SHP77 (cell line): Measurements from ENCODE around the gene FEZF2.

Source experiments
- DNase-seq, 2 experiments: peaks; one replicate each; lab custom pipeline; 2025; lab: John Stamatoyannopoulos, UW

The FEZF2 gene

DNA sequence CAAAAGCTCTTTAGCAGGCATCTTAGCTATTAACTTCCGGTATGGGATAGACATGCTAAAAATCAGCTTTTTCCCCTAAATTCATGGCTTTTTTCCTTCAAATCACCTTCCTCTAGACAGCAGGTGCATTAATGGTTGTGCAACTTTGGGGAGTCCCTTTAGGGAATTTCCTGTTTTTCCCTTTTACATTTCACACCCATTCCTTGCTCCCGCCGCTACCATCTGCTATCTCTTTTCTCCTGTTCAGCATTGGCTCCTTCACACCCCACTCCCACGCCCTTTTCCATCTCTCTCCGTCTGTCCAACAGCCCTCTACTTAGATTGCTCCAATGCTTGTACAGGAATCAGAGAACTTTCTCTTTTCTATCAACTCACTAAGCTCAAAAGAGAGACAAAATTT, 43.4 kb downstream of the FEZF2 start:
- no peak for DNase-seq

DNA sequence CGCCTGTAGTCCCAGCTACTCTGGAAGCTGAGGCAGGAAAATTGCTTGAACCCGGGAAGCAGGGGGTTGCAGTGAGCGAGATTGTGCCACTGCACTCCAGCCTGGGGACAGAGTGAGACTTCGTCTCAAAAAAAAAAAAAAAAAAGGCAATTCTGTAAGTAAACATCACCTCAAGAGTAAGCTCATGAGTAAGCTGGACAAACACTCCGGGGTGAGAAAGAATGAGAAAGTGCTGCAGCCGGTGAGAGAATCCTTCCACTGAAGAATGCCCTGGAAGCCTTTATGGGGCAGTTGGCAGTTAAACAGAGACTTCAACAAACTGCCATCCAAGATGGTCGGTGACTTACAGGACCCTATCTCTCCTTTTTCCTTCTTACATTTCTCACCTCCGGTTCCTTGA, 47.5 kb downstream of the FEZF2 start:
- DNase-seq: no peak

DNA sequence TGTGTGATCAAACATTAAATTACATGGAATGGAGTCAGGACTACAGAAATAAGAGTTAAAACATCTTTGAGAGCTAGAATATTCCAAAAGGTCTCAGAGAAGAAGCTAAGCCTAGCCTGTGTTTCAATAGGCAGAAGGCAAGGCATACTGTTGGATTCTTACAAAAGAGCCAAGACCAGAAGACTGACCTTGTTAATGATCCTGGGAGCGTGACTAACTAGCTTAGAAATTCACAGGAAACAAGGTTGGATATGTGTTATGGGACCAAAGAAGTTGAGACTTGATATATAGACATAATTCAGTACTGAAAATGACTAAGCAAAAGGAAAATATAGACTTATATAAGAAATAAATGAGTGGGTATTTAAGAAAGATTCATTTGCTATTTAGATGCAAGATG, 50.1 kb downstream of the FEZF2 start:
- DNase-seq: no peak
